GM12878 (cell line): ENCODE results near the gene FAS. TPM values are rescaled to one million over a fixed set of nuclear protein-coding genes. Genes with fewer than 3 reads are reported as not detected.

ENCODE experiments used
- ATF7 ChIP-seq: fragments of 450-650 bp; IDR thresholded peaks from 2 replicates; pipeline ENCODE4 v1.6.1; 2016; ENCODE audit warnings: low read depth, mild to moderate bottlenecking
- BMI1 ChIP-seq: fragments of 450-650 bp; IDR thresholded peaks from 2 replicates; pipeline ENCODE4 v1.6.1; 2016; ENCODE audit warnings: mild to moderate bottlenecking, moderate library complexity, borderline replicate concordance
- BRCA1 ChIP-seq: IDR thresholded peaks from 2 replicates; pipeline ENCODE4 v1.6.1; 2011; ENCODE audit warnings: low read depth, low read length, improper control_type of control experiment
- CBFB ChIP-seq: IDR thresholded peaks from 2 replicates; pipeline ENCODE4 v1.6.1; 2016; ENCODE audit warnings: antibody characterized with exemption, low read depth
- GATAD2B ChIP-seq: fragments of 450-650 bp; conservative IDR thresholded peaks from 2 replicates; pipeline ENCODE4 v1.6.1; 2017; ENCODE audit warnings: low read depth, mild to moderate bottlenecking, moderate library complexity
- HDAC6 ChIP-seq: fragments of 200-600 bp; sonication (generic); IDR thresholded peaks from one replicate; pipeline ENCODE4 v1.8.0; 2017; ENCODE audit warnings: antibody characterized with exemption; ENCODE audit not compliant: unreplicated experiment
- JUNB ChIP-seq: IDR thresholded peaks from 2 replicates; pipeline ENCODE4 v1.6.1; 2016; ENCODE audit warnings: antibody characterized with exemption, mild to moderate bottlenecking
- NFYA ChIP-seq: IDR thresholded peaks from 2 replicates; pipeline ENCODE4 v1.6.1; 2011; ENCODE audit warnings: low read depth, mild to moderate bottlenecking, low read length, improper control_type of control experiment, borderline replicate concordance
- SMAD1 ChIP-seq: fragments of 450-650 bp; IDR thresholded peaks from 2 replicates; pipeline ENCODE4 v1.6.1; 2018; ENCODE audit warnings: mild to moderate bottlenecking, low read depth; ENCODE audit not compliant: partially characterized antibody
- SMC3 ChIP-seq: IDR thresholded peaks from 2 replicates; pipeline ENCODE4 v1.6.1; 2011; ENCODE audit warnings: low read length, improper control_type of control experiment, borderline replicate concordance
- SREBF1 ChIP-seq: IDR thresholded peaks from 2 replicates; pipeline ENCODE4 v1.6.1; 2012; ENCODE audit warnings: mild to moderate bottlenecking, low read length
- SRF ChIP-seq, 2 experiments: IDR thresholded peaks; 2 replicates each; pipeline ENCODE4 v1.6.1; 2011; ENCODE audit warnings: low read depth in 2 of 2, low read length in 2 of 2, mild to moderate bottlenecking in 1 of 2, moderate library complexity in 1 of 2
- TBL1XR1 ChIP-seq: IDR thresholded peaks from 2 replicates; pipeline ENCODE4 v1.6.1; 2012; ENCODE audit warnings: low read depth, low read length, improper control_type of control experiment
- ZZZ3 ChIP-seq: IDR thresholded peaks from 2 replicates; pipeline ENCODE4 v1.6.1; 2011; ENCODE audit warnings: low read depth; ENCODE audit not compliant: control insufficient read depth, insufficient read length
- polyA plus RNA-seq, 11 experiments: library from polyadenylated mRNA; depleted of rRNA in 4 of 11; unstranded in 6 of 11; stranded (reverse) in 5 of 11; fragments of >200 nt; fragmentation: Nextera tagmentation in 4 of 11; fragmentation: Illumina TruSeq in 1 of 11; extraction: Ambion mirVana in 4 of 11; extraction: Trizol in 1 of 11; gene quantifications; 1 replicate in 1 of 11; 2 replicates in 10 of 11; pipeline versions ENCODE4 v1.2.1 to v1.2.3, GENCODE V29; 2011 to 2016; ENCODE audit warnings: inconsistent platforms in 2 of 11, missing spikeins in 2 of 11, low read depth in 1 of 11
- total RNA-seq, 4 experiments: library from RNA; depleted of rRNA in 3 of 4; stranded (reverse); fragments of >200 nt in 3 of 4; fragmentation: Illumina TruSeq in 1 of 4; extraction: Trizol in 1 of 4; gene quantifications; 2 replicates each; pipeline versions ENCODE4 v1.2.1 to v1.2.3, GENCODE V29; 2013 to 2021
- TF ChIP-seq, protein P1 (sequence below): fragments of 450-650 bp; formaldehyde crosslinking; IDR thresholded peaks from 2 replicates; pipeline ENCODE4 v1.5.0; 2022; ENCODE audit warnings: mild to moderate bottlenecking, missing genetic modification characterization
- TF ChIP-seq, protein P2 (sequence below): fragments of 450-650 bp; IDR thresholded peaks from 2 replicates; pipeline ENCODE4 v1.6.1; 2018; ENCODE audit warnings: borderline replicate concordance, mild to moderate bottlenecking; ENCODE audit not compliant: partially characterized antibody
- TF ChIP-seq, protein P3 (sequence below): fragments of 450-650 bp; IDR thresholded peaks from 2 replicates; pipeline ENCODE4 v1.6.1; 2014; ENCODE audit warnings: mild to moderate bottlenecking
- TF ChIP-seq, protein P4 (sequence below): fragments of 450-650 bp; IDR thresholded peaks from 2 replicates; pipeline ENCODE4 v1.6.1; 2018; ENCODE audit warnings: mild to moderate bottlenecking, low read depth, moderate library complexity; ENCODE audit not compliant: partially characterized antibody
- TF ChIP-seq, protein P5 (sequence below): IDR thresholded peaks from 2 replicates; pipeline ENCODE4 v1.6.1; 2011; ENCODE audit warnings: low read depth, low read length, improper control_type of control experiment, borderline replicate concordance

FAS gene
- total and polyA plus RNA-seq, 10 of the 15 experiments (the other 5 are each of a cell fraction or from before 2014, with no cell fraction given), result 50.1 to 147 (median 69.9) TPM

DNA sequence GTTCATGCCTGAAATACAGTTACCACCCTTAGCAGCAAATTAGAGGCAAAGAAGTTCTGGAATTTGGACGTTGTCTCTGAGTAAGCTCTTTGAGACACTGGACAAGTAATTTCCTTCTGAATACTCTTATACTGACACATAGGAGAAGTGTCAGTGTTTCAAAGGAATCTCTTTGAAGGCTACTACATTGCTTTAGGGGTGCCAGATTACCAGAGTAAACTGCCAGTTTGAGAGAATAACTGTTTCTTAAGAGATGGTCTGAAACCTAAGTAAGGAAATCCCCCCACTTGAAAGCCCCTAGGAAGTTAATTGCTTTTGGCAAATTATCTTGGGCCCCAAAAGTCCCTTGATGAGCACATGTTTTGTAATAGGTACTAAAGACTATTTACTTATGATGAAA is 3.4 kb downstream of the FAS start (continued):
- TF ChIP-seq, protein P1, sequence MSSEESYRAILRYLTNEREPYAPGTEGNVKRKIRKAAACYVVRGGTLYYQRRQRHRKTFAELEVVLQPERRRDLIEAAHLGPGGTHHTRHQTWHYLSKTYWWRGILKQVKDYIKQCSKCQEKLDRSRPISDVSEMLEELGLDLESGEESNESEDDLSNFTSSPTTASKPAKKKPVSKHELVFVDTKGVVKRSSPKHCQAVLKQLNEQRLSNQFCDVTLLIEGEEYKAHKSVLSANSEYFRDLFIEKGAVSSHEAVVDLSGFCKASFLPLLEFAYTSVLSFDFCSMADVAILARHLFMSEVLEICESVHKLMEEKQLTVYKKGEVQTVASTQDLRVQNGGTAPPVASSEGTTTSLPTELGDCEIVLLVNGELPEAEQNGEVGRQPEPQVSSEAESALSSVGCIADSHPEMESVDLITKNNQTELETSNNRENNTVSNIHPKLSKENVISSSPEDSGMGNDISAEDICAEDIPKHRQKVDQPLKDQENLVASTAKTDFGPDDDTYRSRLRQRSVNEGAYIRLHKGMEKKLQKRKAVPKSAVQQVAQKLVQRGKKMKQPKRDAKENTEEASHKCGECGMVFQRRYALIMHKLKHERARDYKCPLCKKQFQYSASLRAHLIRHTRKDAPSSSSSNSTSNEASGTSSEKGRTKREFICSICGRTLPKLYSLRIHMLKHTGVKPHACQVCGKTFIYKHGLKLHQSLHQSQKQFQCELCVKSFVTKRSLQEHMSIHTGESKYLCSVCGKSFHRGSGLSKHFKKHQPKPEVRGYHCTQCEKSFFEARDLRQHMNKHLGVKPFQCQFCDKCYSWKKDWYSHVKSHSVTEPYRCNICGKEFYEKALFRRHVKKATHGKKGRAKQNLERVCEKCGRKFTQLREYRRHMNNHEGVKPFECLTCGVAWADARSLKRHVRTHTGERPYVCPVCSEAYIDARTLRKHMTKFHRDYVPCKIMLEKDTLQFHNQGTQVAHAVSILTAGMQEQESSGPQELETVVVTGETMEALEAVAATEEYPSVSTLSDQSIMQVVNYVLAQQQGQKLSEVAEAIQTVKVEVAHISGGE, result no peak
- TF ChIP-seq SMC3 (no peak), TBL1XR1 (no peak), CBFB (peak; percentile 39; the same call in 1 of the 2 replicates), JUNB (no peak), SREBF1 (no peak), HDAC6 (no peak), ZZZ3 (no peak), ATF7 (peak; percentile 58; the same call in 1 of the 2 replicates), GATAD2B (no peak), BMI1 (no peak), SRF (IDR thresholded peaks at IDR 0.05; ENCODE audit: low read depth in 2 of 2, low read length in 2 of 2) (no peak), SMAD1 (peak; percentile 81), BRCA1 (no peak), NFYA (no peak)
- TF ChIP-seq, protein P2, sequence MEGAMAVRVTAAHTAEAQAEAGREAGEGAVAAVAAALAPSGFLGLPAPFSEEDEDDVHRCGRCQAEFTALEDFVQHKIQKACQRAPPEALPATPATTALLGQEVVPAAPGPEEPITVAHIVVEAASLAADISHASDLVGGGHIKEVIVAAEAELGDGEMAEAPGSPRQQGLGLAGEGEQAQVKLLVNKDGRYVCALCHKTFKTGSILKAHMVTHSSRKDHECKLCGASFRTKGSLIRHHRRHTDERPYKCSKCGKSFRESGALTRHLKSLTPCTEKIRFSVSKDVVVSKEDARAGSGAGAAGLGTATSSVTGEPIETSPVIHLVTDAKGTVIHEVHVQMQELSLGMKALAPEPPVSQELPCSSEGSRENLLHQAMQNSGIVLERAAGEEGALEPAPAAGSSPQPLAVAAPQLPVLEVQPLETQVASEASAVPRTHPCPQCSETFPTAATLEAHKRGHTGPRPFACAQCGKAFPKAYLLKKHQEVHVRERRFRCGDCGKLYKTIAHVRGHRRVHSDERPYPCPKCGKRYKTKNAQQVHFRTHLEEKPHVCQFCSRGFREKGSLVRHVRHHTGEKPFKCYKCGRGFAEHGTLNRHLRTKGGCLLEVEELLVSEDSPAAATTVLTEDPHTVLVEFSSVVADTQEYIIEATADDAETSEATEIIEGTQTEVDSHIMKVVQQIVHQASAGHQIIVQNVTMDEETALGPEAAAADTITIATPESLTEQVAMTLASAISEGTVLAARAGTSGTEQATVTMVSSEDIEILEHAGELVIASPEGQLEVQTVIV, result no peak
- TF ChIP-seq, protein P3, sequence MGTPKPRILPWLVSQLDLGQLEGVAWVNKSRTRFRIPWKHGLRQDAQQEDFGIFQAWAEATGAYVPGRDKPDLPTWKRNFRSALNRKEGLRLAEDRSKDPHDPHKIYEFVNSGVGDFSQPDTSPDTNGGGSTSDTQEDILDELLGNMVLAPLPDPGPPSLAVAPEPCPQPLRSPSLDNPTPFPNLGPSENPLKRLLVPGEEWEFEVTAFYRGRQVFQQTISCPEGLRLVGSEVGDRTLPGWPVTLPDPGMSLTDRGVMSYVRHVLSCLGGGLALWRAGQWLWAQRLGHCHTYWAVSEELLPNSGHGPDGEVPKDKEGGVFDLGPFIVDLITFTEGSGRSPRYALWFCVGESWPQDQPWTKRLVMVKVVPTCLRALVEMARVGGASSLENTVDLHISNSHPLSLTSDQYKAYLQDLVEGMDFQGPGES, result no peak
- TF ChIP-seq, protein P4, sequence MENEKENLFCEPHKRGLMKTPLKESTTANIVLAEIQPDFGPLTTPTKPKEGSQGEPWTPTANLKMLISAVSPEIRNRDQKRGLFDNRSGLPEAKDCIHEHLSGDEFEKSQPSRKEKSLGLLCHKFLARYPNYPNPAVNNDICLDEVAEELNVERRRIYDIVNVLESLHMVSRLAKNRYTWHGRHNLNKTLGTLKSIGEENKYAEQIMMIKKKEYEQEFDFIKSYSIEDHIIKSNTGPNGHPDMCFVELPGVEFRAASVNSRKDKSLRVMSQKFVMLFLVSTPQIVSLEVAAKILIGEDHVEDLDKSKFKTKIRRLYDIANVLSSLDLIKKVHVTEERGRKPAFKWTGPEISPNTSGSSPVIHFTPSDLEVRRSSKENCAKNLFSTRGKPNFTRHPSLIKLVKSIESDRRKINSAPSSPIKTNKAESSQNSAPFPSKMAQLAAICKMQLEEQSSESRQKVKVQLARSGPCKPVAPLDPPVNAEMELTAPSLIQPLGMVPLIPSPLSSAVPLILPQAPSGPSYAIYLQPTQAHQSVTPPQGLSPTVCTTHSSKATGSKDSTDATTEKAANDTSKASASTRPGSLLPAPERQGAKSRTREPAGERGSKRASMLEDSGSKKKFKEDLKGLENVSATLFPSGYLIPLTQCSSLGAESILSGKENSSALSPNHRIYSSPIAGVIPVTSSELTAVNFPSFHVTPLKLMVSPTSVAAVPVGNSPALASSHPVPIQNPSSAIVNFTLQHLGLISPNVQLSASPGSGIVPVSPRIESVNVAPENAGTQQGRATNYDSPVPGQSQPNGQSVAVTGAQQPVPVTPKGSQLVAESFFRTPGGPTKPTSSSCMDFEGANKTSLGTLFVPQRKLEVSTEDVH, result peak; percentile 12
- TF ChIP-seq, protein P5, sequence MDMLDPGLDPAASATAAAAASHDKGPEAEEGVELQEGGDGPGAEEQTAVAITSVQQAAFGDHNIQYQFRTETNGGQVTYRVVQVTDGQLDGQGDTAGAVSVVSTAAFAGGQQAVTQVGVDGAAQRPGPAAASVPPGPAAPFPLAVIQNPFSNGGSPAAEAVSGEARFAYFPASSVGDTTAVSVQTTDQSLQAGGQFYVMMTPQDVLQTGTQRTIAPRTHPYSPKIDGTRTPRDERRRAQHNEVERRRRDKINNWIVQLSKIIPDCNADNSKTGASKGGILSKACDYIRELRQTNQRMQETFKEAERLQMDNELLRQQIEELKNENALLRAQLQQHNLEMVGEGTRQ, result no peak
